DMS53 treated with DMSO at 0.1 percent for 48 hours (cell line): Measurements from ENCODE around the gene TMEM30B.

ENCODE experiments used
- DNase-seq: peaks from one replicate; lab custom pipeline; 2025; ENCODE audit not compliant: unreplicated experiment; lab: John Stamatoyannopoulos, UW

Gene TMEM30B

GRCh38 chr14:61238611-61239245 is 42.4 kb downstream of the TMEM30B start:
- no peak for DNase-seq

GRCh38 chr14:61234215-61234916 is 46.8 kb downstream of the TMEM30B start:
- DNase-seq = no peak

- no peak for DNase-seq
These were observed 47.6 kb downstream of the TMEM30B start for GRCh38 chr14:61233436-61233956.

GRCh38 chr14:61231810-61232209 is 49.3 kb downstream of the TMEM30B start:
- DNase-seq = no peak

GRCh38 chr14:61229981-61230380 is 51.2 kb downstream of the TMEM30B start:
- DNase-seq = no peak

- no peak for DNase-seq
These were observed 51.7 kb downstream of the TMEM30B start for GRCh38 chr14:61229475-61229888.

GRCh38 chr14:61227884-61228591 is 53.1 kb downstream of the TMEM30B start:
- DNase-seq = no peak
